ENCODE results near the gene MROH2A. TPM values are rescaled to one million over a fixed set of nuclear protein-coding genes. Genes with fewer than 3 reads are reported as not detected.
"Not testable (repeated sequence)": the region's sequence is repeated elsewhere in the genome, so short reads cannot be mapped to it uniquely, and the experiment has no call there.

Gene MROH2A
- total RNA-seq, 1 donor from 2014 or later, result not detected

DNA sequence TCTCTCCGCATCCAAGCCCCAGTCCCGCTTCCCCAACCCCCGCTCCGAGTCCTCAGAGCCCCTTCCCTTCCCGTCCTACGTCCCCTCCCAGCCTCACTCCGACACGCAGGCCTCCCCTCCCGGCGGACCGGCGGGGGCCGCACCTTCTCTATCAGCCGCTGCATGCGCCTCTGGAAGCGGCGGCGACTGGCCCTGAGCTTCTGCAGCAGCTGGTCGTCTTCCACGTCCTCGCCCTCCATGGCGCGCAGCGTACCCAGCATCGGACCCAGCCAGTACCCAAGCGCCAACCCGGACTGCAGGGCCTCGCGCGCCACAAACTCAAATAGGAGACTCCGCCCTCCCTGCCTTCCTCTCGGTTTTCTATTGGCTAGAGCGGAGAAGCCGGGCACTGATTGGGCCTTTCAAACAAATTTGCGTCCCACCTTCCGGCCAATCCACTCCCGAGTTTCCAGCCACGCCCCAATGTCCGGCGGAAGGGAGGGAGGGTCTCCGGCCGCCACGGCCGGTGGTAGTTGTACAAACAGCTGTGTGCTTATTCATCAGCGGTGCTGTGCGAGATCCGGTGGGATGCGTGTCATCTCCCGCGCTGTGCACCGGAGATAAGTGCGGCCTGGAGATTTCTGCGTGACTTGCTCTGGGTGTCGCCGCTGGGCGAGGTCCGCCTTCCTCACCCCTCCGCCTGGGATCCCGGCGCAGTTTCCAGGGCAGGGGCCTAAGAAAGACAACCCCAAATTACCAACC is 76.3 kb downstream of the MROH2A start, which contains the start of gene HJURP:
Gene HJURP, minus strand, starts transcription at position 295 of the 741 bp plus-strand sequence. Its CDS starts 35 bp downstream, at position 260.
- peak; percentile 97 for DNase-seq

DNA sequence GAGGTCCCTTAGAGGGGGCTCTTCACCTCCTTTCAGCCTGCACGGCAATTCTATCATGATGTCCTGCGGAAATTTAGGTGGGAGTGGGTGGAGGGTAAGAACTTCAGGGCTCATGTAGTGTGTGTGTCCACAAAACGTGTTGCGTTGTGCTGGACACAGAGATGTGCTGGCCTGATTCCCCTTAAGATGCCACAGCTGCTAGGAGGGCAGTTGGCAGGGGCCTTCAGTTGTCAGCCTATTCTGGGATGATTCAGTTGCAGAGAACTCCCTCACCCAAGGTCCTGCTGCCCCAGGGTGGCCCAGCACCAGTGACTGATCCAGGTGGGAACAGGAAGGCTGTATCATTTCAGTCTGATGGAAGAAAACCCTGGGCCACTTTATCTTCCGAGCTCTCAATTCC is 77.2 kb downstream of the MROH2A start:
- DNase-seq, result no peak

DNA sequence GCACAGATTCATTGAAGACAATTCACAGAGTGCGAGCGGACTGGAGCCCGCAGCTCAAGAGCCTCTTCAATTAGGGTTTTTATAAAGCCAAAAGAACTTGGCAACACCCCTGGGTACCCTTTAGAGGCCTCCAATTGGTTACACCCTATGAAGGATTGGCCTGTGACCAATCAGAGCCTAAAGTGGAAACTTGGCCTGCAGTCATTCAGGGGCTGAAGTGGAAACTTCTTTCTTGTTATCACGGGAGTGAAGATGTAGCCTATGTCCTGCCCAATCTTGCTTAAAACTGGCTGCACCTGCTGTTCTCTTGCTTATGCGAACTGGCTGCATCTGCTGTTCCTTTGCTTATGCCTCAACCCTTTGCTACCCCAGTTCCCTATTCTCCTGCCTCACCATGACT is 78.1 kb downstream of the MROH2A start:
- DNase-seq, result no peak

DNA sequence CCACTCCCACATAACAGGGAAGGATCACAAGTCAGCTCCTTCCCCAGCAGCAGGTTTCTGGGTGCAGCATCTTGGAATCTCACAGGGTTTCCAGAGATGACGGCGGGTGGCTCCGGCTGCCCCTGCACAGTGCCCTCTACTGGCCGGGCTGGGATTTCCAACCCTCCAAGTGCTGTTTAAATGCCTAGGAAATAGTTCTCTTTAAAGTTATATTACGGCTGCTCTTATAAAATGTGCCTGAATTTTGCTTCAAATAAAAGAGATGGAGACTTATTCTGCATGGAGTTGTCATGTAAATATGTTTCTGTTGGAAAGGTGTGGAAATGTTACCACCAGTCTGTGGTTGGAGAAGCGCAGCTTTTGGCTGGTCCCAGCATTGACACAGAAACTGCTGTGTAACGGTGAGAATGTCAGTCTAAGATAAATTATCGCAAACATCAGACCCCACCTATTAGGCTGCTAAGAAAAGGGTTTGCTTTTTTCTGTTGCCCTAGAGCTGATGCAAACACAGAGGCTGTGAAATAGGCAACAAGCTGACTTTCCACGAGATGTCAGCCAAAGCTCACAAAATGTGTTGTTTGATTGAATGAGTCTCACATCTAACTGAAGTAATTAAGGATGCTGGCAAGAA is 79.5 kb downstream of the MROH2A start:
- peak; percentile 60 for DNase-seq

DNA sequence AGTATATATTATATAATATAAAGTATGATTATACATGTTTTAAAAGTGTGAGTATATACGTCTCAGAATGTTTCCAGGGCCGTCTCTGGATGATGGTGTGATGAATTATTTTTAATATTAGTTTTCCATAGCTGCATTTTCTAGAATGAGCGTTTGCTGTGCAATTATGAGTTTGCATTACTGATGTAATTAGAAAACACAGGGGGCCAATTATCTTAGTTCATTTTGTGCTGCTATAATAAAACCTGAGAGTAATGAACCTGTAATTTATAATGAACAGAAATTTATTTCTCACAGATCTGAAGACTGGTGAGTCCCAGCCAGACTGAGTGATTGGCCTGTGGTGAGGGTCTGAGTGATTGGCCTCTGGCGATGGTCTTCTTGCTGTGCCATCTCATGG is 80.2 kb downstream of the MROH2A start:
- no peak for DNase-seq

DNA sequence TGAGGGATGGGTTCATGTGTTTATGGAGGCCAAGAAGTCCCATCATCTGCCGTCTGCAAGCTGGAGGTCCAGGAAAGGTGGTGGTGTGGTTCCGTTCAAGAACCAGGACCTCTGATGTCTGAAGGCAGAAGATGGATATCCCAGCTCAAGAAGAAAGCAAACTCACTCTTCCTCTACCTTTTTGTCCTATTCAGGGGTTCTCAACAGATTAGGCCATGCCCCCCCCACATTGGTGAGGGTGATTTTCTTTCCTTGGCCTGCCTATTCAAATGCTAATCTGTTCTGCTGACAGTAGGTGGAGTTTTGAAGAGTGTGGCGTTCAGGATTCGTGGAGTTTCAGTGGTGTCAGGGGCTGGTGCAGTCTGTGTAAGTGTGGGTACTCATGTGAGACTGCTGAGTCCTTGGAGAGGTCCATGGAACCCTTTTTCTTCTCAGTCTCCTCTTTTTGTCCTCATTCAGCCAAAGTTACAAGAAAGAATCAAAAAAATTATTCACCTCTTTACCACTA is 84.2 kb downstream of the MROH2A start:
- DNase-seq, result no peak

DNA sequence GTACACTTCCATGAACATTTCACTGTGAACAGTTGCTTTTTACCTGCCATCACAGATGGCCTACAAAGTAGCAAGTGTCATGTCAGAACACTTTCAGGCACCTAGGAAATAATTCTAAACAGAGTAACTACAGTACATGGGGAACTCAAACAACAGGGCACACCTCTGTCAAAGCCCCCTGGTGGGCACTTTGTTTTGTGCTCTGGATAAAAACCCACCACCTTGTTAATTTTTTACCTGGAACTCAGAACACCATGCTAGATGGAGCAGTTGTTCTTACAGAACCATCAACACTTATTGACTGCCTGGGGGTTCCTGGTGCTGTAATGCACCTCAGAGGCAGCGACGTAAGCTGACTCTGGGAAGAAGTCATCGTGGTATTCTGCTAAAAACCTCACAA is 87.7 kb downstream of the MROH2A start:
- DNase-seq, result no peak

DNA sequence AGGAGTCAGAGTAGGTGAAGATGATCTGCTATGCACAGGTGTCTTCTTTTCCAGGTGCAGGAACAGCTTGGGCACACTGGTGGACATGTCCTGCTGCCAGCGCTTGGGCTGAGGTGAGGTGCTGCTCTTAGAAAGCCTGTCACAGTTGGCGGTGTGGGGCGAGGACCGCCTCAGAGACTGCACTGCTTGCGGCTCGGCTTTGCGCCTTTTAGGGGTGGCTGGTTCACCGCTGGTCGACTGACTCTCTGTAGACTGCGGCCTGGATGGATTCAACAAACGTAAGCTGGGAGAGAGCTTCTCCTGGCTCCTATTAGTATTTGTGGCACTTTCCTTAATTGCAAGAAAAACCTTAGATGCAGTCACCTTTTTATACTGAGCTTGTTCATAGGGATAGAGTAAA is 88.3 kb downstream of the MROH2A start:
- no peak for DNase-seq

DNA sequence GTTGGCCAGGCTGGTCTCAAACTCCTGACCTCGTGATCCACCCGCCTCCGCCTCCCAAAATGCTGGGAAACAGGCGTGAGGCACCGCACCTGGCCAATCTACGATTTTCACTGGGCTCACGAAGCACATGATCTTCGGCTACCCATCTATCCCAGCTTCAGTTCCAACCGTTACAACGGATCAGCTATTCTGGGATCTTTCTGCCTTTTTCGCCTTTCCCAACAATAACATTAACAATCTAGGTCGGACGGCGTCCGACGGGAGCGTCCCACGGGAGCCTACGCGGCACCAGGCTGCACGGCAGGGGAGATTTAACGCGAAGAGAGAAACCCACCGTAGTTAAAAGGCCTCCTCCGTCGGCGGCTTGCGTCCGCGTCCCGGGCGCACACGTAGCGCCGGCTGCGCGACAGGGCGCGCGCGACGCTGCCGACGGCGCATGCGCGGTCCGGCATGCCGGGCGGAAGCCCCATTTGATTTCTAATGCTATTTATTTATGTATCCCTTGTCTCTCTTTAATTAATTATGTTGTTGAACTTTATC is 89.9 kb downstream of the MROH2A start, which contains the start of gene MSL3B:
Gene MSL3B, minus strand, starts transcription at position 394 of the 540 bp plus-strand sequence.
- peak; percentile 77 for DNase-seq

DNA sequence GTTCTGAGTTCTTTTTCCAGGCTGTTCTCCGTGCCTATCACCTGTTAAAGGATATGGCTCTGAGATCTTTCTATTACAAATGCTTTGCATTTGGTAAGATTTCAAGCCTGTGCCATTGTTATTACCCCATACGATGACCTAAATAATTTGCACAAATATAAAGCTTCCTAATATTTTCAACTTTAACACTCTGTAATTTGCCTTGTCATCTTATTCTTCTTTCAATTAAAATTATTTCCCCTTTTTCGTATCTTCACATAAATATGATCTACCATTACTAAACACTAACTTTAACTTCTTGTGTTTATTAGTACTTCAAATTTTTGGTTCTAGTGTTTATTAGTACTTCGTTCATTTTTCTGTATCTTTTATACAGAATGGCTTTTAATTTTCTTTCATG is 93.3 kb downstream of the MROH2A start:
- no peak for DNase-seq

DNA sequence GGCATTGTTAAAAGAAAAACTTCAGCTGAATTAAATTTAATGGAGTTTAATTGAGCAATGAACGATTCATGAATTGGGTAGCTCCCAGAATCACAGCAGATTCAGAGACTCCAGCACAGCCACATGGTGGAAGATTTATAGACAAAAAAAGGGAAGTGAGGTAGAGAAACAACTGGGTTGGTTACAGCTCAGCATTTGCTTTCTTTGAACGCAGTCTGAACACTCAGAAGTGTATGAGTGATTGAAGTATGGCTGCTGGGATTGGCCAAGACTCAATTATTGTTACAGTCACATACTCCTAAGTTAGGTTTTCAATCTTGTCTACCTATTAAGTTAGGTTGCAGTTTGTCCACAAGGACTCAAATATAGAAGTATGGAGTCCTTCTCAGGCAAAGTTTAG is 94.0 kb downstream of the MROH2A start:
- DNase-seq, result not testable (repeated sequence)

DNA sequence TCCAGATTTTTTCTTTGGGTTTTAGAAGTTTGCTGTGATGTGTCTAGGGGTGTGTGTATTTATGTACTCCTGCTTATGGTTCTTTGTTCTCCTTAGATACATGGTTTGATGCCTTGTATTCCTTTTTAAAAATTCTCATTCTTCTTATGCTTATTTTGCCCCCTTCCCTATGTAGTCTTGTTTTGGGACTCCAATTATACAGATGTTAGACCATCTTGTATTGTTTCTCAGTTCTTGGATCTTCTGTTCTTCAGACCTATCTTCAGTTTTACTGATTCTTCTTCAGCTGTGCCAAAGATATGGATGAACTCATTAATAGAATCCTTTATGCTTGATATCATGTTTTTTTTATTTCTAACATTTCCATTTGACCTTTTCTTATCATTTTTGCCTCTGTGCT is 104.2 kb downstream of the MROH2A start:
- no peak for DNase-seq

Other genes starting within 250 kb of the MROH2A start
- gene USP40, start 211.5 kb upstream of the MROH2A start, total RNA-seq, result 21.3 and 40.9 TPM in 2 replicates
- not detected in 2 replicates for gene UGT1A8, start 160.7 kb upstream of the MROH2A start, total RNA-seq
- not detected in 2 replicates for gene UGT1A10, start 141.9 kb upstream of the MROH2A start, total RNA-seq
- gene UGT1A9, start 106.4 kb upstream of the MROH2A start, total RNA-seq, result under 0.01 and 0.05 TPM in 2 replicates
- gene UGT1A7, start 96.4 kb upstream of the MROH2A start, total RNA-seq, result not detected in 2 replicates
- gene UGT1A6, start 85.4 kb upstream of the MROH2A start, total RNA-seq, result 0.88 and 2.2 TPM in 2 replicates
- gene UGT1A5, start 65.4 kb upstream of the MROH2A start, total RNA-seq, result not detected in 2 replicates
- gene UGT1A4, start 59.6 kb upstream of the MROH2A start, total RNA-seq, result 0.09 TPM in 1 of 2 replicates, not detected in the other
- not detected in 2 replicates for gene UGT1A3, start 49.3 kb upstream of the MROH2A start, total RNA-seq
- gene UGT1A1, start 18.1 kb upstream of the MROH2A start, total RNA-seq, result not detected in 2 replicates
- gene HJURP, start 76.2 kb downstream of the MROH2A start, total RNA-seq, result 10.4 and 19.8 TPM in 2 replicates
- gene TRPM8, start 139.0 kb downstream of the MROH2A start, total RNA-seq, result not detected in 2 replicates